LNCaP clone FGC (cell line): ENCODE results near the gene CTSH.
A peak's percentile ranks its signal among the peaks of the same experiment; 100 is the strongest.

Experiments used
- DNase-seq: peaks from one replicate; pipeline ENCODE4 v3.0.0-alpha.2; 2011; ENCODE audit warnings: low read depth
- H3K4me3 ChIP-seq: 2 replicates; pipeline ENCODE4 v1.5.1; 2011; ENCODE audit warnings: mild to moderate bottlenecking, low read depth, low read length, control low read depth
- TF ChIP-seq, protein P1 (sequence below): IDR thresholded peaks from 2 replicates; pipeline ENCODE4 v1.5.1; 2012; ENCODE audit warnings: mild to moderate bottlenecking; ENCODE audit not compliant: control insufficient read depth, insufficient read depth; ENCODE audit errors: extremely low read depth

Gene CTSH

DNA sequence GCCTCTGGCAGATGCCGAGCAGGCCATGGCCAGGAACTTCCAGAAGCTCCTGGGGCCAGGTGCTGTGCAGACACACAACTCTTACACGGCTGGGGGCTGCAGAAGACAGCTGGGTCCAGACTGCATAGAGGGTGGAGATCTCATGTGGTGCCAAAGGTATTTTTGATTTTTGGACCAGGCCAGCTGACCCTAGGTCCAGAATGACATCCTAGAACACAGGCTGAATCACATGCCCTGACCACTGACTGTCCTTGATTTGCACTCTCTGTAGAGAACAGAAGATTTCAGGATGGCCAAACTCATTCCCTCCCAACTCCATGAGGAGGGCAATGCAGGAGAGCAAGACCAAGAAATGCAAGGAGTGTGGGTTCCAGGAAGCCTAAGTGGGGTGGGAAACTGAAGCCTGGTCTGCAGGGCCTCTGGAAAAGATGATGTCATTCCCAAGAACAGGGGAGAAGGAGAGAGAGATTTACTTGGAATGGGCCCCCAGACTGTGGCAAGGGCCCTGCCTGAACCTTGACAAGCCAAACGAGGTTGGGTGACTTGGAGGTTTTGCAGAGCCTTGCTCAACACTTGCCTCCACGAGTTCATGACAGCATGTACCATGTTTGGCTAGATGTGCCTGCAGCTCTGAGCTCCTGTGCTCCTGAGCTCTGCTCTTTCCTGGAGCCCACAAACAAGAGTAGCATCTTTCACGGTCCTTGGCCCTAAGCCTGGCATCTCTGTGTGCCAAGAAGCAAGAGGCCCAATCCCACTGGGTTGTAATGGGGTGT is 38.5 kb upstream of the CTSH start:
- H3K4me3 ChIP-seq, result no peak overlapping the region
- TF ChIP-seq, protein P1, sequence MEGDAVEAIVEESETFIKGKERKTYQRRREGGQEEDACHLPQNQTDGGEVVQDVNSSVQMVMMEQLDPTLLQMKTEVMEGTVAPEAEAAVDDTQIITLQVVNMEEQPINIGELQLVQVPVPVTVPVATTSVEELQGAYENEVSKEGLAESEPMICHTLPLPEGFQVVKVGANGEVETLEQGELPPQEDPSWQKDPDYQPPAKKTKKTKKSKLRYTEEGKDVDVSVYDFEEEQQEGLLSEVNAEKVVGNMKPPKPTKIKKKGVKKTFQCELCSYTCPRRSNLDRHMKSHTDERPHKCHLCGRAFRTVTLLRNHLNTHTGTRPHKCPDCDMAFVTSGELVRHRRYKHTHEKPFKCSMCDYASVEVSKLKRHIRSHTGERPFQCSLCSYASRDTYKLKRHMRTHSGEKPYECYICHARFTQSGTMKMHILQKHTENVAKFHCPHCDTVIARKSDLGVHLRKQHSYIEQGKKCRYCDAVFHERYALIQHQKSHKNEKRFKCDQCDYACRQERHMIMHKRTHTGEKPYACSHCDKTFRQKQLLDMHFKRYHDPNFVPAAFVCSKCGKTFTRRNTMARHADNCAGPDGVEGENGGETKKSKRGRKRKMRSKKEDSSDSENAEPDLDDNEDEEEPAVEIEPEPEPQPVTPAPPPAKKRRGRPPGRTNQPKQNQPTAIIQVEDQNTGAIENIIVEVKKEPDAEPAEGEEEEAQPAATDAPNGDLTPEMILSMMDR, result no peak
- DNase-seq, result no peak

DNA sequence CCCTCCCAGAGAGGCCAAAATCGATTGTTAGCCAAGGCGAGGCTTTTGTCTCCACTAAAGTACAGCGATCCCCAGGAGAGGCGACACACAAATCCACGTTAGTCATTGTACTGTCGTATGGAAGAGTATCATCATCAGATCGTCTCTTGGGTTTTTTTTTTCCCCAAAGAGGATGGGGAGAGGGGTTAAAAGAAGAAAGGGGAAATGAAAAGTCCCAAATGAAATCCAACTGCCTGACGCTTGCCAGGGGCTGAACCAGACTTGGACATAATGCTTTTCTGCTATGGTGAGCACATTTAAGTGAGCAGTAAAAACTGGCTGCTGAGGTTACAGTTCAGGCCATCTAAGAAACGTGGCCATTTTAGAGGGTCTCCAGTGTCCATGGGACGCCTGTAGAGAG is 37.9 kb upstream of the CTSH start:
- DNase-seq, result no peak
- no peak overlapping the region for H3K4me3 ChIP-seq
- TF ChIP-seq, protein P1, result no peak

DNA sequence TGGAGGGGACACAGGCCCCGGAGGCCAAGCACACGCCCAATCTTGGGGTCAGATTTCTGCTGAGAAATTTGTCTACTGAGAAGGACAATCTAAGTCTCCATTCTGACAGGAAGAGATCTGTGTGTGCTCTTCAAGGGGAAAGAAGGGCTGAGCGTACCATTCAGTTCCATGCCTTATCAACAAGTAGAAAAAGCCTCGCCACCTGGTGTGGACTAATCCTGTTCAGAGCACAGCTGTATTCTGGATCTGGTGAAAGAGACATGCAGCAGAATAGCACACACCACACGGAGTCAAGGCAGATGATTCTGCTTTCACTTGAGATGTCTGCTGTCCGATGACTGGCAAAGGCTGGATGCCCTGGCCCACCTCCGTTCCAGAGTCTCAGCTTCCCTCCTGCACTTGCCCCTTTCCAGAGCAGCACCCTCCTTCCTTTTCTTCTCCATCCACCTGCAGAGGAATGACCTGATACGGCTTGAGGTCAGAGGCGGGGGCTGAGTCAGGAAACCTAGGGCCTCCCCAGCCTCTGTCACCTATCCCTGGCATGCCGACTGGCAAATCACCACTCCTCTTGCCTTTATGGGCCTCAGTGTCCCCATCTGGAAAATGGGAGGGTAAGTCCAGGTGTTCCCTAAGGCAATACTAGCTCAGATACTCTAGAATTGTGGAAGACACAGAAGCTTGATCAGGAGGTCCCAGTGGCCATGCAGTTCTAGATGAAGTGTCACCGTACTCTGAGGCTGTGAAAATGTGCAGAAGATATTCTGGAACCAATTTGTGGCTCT is 36.9 kb upstream of the CTSH start:
- TF ChIP-seq, protein P1, result no peak
- no peak overlapping the region for H3K4me3 ChIP-seq
- DNase-seq, result no peak

DNA sequence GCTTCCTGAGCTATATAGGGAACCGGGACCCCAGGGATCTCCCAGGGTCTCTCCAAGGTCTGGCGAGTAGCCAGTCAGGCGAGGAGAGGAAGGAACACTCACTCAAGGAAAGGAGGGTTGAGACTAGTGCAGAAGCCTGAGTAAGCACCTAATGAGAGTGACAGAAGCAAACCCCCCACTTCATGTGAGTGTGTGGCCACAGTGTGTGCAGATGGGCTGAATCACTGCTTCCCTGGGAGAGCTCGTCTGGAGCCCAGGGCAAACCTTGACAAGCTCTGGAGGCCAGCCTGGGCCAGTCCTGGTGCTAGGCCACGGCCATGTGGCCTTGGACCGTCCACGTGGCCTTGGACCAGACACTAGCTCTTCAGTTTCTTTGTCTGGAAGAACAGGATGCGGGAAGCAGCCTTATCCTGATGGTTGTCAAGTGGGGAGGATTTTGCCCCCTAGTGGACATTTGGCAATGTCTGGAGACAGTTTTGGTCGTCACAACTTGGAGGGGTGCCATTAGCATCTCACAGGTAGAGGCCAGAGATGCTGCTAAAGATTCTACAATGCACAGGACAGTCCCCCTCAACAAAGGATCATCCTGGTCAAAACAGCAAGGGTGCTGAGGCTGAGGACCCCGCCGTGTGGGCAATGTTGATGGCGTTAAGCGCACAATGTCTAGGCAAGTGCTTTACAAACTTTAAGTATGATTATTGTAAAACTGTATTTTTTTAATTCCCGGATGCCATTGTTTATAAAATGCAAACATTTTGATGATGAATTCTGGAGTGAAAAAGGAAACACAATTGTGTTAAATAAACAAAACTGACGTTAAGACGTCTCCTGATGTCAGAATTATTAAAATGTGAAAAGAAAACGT is 34.8 kb upstream of the CTSH start:
- TF ChIP-seq, protein P1, result peak; percentile 83
- peak; percentile 95 for DNase-seq
- H3K4me3 ChIP-seq, result no peak overlapping the region

DNA sequence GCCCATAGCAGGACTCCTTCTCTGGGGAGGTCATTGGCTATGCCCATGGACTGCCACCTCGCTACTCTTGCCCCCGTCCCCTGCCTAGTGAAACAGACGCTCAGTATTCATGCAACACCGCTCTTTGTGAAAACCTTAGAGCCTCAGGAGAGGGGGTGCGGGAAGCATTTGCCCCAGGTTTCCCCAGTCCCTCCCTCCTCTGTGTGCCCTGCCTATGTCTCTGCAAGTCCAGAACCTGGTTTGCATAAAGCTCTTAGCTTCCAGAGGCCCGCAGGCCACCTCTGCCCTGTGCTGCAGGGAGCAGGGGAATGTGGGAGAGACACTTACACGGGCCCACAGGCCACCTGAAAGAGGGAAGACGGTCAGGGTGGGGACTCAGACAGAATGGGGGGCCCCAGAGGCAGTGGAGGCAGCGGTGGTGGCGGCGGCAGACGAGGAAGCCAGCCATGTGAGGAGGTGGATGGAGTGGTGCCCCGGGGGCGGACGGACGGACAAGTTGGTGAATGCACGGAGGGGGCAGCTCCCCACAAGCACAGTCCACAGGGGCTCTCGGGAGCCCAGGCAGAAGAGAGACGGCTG is 33.8 kb upstream of the CTSH start:
- no peak overlapping the region for H3K4me3 ChIP-seq
- TF ChIP-seq, protein P1, result no peak

DNA sequence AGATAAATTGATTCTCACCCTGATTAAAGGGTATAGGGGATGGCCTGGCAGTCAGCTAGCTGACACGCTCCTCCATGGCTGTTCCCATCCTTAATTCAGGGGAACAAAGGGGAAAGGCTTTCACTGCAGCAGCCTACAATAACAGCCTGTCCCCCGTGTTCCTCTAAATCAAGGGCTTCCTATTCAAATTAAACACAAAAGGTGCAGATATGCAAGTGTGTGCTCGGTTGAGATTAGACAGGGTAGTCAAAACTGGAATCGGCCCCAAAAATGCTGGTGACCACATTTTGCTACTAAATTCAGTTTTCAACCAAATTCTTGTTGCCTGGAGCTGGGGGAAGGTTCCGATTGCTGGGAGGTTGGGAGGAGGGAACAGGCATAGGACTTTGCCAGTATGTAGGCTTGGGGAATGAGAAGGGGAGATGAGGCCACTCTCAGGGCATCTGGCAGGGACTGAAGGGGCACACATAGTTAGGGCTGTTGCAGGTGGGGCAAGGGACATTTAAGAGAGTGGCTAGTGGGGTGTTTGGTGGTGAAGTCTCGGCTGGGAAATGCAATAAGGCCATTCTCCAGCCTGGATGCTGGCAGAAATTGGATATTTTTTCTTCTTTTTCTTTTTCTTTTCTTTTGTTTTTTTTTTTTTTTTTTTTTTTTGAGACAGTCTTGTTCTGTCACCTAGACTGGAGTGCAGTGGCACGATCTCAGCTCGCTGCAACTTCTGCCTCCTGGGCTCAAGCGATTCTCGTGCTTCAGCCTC is 32.9 kb upstream of the CTSH start:
- TF ChIP-seq, protein P1, result no peak
- no peak overlapping the region for H3K4me3 ChIP-seq
- DNase-seq, result no peak

More for the DNA sequence above, 33.8 kb upstream of the CTSH start:
- DNase-seq, result no peak
